NCI-H1436 (cell line): ENCODE results near the gene SAE1.
"Not testable (repeated sequence)": the region's sequence is repeated elsewhere in the genome, so short reads cannot be mapped to it uniquely, and the experiment has no call there.

ENCODE experiments used
- DNase-seq: peaks from one replicate; lab custom pipeline; 2025; lab: John Stamatoyannopoulos, UW

SAE1 gene

GRCh38 chr19:47130589-47131227 lies at the start of gene SAE1:
Gene SAE1 (plus strand): TSS chr19:47130835. CDS start chr19:47130931, 96 bp downstream.
- DNase-seq: peak; percentile 98

- DNase-seq: no peak
These were observed 49.5 kb upstream of the SAE1 start for GRCh38 chr19:47081095-47081494.

- no peak for DNase-seq
These were observed 48.1 kb upstream of the SAE1 start for GRCh38 chr19:47082493-47082892.

- no peak for DNase-seq
These were observed 45.7 kb upstream of the SAE1 start for GRCh38 chr19:47084879-47085439.

DNA sequence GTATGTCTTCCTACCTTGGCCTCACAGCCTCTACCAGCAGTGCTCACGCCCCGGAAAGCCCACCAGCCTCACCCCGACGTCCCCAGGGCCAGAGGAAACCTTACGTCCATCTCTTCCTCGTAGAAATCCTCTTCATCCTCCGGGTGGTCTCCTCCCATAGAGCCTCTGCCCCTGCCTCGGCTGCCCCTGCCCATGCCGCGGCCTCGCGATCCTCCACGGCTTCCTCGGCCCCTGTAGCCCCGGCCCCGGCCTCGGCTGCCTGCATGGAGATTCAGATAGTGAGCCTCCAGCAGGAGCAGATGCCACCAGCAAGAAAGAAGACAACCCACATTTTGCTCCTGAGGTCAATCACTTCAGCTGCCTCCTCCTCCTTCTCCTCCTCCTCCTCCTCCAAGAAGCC lies 44.4 kb upstream of the SAE1 start:
- DNase-seq: no peak

DNA sequence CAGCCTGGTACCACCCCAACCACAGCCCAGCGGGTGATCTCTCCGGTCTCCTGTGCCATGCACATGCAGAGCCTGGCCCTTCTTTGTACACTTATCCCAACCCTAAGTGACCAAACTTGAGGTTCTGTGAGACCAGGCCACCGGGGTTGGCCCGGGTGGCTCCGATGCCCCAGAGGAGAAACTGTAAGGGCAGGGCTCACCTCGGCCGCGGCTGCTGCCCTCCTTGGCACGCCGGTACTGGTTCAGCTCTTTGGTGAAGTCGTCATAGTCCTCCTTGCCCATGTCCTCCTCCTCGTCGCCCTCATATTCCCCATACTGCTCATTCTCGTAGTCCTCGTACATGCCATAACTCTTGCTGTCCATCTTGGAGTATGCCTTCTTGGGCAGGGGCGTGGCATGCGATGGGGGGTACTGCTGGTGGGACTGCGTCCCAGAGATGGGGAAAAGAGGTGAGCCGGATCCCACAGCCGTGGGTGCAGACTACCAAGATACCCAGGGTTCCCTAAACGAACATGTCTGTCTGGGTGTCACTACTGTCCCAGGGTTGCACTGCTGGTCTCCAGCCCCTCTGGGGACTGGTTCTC lies 40.8 kb upstream of the SAE1 start:
- DNase-seq: no peak

GRCh38 chr19:47093254-47093653 lies 37.4 kb upstream of the SAE1 start:
- DNase-seq: no peak

DNA sequence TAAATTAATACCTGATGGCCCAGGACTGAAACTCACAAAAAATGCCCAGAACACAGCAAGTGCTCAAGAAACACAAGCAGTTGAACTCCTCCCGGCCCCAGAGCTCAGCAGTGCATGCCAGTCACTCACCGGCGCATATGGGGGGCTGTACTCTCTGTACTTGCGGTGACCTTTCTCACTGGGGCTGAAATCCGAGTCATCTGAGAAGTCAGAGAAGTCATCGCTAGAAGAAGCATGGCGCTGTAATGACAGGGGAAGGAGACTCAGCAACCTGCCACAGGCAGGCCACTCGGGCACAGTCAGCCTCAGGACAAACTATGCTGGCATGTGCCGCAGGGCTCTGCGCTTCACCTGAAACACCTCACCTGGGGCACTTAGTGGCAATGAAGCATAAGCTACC lies 36.8 kb upstream of the SAE1 start:
- DNase-seq: no peak

- no peak for DNase-seq
These were observed 35.8 kb upstream of the SAE1 start for GRCh38 chr19:47094557-47095475.

GRCh38 chr19:47095476-47096099 lies 35.0 kb upstream of the SAE1 start:
- DNase-seq: no peak

GRCh38 chr19:47096100-47096704 lies 34.4 kb upstream of the SAE1 start:
- DNase-seq: no peak

DNA sequence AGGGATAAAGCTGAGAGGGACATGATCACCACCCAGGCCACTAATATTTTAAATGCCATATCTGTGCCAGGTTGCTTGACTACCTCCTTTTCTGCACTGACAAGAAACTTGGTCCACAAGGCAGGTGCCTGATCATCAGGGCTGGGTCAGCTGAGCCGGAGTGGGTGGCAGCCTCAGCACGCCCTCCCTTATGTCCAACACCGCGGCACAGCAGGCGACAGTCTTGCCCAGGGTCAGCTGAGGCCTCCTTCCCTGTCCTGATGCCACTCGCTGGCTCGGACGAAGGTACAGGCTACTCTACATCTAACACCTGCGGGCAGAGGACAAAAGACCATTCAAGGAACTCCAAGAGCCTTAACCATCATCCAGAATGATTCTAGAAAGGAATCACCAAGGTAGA lies 33.9 kb upstream of the SAE1 start:
- no peak for DNase-seq

- DNase-seq: no peak
These were observed 33.0 kb upstream of the SAE1 start for GRCh38 chr19:47097396-47098201.

- peak; percentile 42 for DNase-seq
These were observed 32.0 kb upstream of the SAE1 start for GRCh38 chr19:47098608-47099007.

GRCh38 chr19:47099576-47100050 lies 31.0 kb upstream of the SAE1 start:
- DNase-seq: no peak

DNA sequence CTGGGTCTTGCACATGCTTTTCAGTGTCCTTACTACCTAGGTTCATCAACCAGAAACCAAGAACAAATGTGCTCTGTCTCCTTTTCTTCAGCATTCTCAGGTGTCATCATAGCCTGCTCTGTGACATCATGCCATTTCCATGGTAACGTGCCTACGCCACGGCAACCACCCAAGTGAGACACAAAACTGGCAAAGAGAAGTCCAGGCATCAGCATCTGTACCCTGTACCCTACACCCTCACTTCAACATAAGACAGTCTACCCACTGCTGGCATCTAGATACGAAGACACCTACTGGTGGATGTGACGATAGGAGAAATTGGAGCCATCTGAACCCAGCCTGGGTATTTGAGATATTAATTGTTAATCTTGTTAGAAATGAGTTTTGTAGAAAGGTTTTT lies 30.3 kb upstream of the SAE1 start:
- no peak for DNase-seq

- DNase-seq: not testable (repeated sequence)
These were observed 29.5 kb upstream of the SAE1 start for GRCh38 chr19:47101116-47101515.

- no peak for DNase-seq
These were observed 28.1 kb upstream of the SAE1 start for GRCh38 chr19:47102346-47103060.

DNA sequence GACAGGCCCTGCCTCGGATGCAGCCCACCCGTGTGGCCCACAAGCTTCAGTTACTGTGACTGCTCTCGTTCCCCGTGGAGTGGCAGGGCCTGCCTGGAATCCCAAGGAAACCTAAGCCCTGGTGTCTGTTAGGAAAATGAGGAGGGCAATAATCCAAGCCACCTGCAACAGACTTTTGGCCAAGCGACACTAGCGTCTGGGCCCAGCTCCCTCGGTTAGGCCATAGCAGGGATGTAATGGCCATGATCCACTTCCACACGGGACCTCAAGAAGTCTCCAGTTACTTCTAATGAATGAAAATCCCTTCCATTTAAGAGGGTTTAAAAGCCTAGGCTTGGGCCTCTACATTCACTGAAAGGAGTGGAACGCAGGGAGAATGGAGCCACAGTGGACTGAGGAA lies 26.0 kb upstream of the SAE1 start:
- no peak for DNase-seq

- DNase-seq: no peak
These were observed 24.8 kb upstream of the SAE1 start for GRCh38 chr19:47105874-47106273.
